Epidermal melanocyte (primary cell): Measurements from ENCODE around the gene GRM6.
A peak's percentile ranks its signal among the peaks of the same experiment; 100 is the strongest.

Source experiments
- DNase-seq: peaks from one replicate; pipeline ENCODE4 v3.0.0; 2011; ENCODE audit warnings: low spot score; ENCODE audit not compliant: insufficient read length

GRM6 gene

DNA sequence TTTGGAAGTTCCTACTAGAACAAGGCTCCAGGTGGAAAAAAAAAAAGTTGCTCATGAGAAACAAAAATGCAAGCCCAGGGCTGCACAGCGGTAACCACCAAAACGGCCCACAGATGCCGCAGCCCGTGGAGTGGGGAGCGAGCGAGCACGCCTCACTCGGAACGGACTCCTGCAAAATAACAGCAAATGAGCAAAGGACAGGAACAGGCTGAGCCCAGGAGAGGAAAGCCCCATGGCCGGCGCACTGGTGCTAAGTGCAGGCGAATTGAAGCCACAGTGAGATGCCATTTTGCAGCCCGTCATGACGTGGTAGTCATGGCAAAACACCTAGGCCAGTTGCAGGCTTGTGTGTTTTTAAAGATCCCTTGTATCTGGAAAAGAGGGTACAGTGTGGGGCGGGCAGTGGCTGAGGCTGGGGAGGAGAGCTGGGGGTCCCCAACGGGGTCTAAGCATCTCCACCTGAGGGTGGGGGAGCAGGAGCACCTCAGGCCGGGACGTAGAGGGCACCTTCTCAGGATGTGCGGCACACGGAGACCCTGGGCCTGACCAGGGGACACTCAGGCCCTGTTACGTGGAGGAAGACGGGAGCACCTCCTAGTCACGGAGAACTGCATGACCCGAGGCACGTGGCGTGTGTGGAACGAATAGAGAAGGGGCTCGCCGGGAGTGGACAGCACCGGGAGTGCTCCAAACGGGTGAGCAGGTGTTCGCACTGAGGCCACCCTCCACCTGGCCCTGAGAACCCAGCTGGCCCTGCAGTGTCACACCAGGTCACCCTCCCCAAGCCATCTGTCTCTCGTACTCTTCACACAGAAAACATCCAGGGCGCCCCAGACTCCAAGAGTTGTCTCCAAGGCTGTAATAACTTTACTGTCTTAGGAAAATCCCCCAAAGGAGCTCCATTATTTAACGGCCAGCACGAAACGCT is 10.7 kb downstream of the GRM6 start:
- DNase-seq = no peak

GRCh38 chr5:178983728-178984127 is 11.4 kb downstream of the GRM6 start:
- no peak for DNase-seq

GRCh38 chr5:178982941-178983340 is 12.2 kb downstream of the GRM6 start:
- no peak for DNase-seq

GRCh38 chr5:178981381-178981780 is 13.7 kb downstream of the GRM6 start:
- DNase-seq = no peak

- no peak for DNase-seq
These were observed 29.6 kb downstream of the GRM6 start for GRCh38 chr5:178965465-178966055.

- no peak for DNase-seq
These were observed 53.8 kb downstream of the GRM6 start for GRCh38 chr5:178941361-178941760.

- peak; percentile 69 for DNase-seq
These were observed 54.4 kb downstream of the GRM6 start, which contains the start of gene ZNF454 for GRCh38 chr5:178940569-178941360. Gene ZNF454, plus strand, starts transcription at chr5:178941198. Its CDS starts 1,594 bp downstream, at chr5:178942792.

DNA sequence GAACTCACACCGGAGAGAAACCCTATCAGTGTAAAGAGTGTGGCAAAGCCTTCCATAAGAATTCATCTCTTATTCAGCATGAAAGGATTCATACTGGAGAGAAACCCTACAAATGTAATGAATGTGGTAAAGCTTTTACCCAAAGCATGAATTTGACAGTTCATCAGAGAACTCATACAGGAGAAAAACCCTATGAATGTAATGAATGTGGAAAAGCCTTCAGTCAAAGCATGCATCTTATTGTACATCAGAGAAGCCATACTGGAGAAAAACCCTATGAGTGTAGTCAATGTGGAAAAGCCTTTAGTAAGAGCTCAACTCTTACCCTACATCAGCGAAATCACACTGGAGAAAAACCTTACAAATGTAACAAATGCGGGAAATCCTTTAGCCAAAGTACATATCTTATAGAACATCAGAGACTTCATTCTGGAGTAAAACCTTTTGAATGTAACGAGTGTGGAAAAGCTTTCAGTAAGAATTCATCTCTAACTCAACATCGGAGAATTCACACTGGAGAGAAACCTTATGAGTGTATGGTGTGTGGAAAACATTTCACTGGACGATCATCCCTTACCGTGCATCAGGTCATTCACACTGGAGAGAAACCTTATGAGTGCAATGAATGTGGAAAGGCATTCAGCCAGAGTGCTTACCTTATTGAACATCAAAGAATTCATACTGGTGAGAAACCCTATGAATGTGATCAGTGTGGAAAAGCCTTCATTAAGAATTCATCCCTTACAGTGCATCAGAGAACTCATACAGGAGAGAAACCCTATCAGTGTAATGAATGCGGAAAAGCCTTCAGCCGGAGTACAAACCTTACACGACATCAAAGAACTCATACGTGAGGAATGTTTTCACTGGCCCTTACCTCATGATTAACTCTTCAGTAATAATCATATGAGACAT is 63.0 kb downstream of the GRM6 start:
- DNase-seq = no peak
